Mucosa of descending colon (tissue), 3 donors: Measurements from ENCODE around the gene RNF146. TPM values are rescaled to one million over a fixed set of nuclear protein-coding genes. Genes with fewer than 3 reads are reported as not detected.

Experiments used
- total RNA-seq, 3 donors: library from RNA; stranded (reverse); fragmentation: NEBNext Ultra II Directional in 2 of 3; extraction: Animal tissue kit (Norgen Biotek cat#: 25700) in 2 of 3; gene quantifications; one replicate each; pipeline versions ENCODE4 v1.2.1 to v1.2.4, GENCODE V29; 2021 to 2023
- donor health status: DM: no; HTN: no; CAD: no; lungs with moderate emphysema.
- donor health status: DM: no; HTN: no; CAD: no.
- donor health status: DM: no; HTN: yes; CAD: no.

Gene RNF146
- total RNA-seq, 3 donors from 2014 or later = 25.1 to 48.6 (median 29.5) TPM

Other genes with a start within 250 kb of the RNF146 start
- gene RSPO3, start 148.2 kb upstream of the RNF146 start, total RNA-seq = 10 to 100 TPM in 1 of 3 donors, 1 to 10 TPM in 2; 1.5 to 12.0 (median 9.1) TPM
- gene ECHDC1, start 76.7 kb downstream of the RNF146 start, total RNA-seq = 100 to 1,000 TPM in 2 of 3 donors, 10 to 100 TPM in 1; 78.1 to 104 (median 102) TPM
- 10 to 100 TPM in 1 of 3 donors, 1 to 10 TPM in 2; 1.1 to 25.0 (median 2.4) TPM for gene KIAA0408, start 192.5 kb downstream of the RNF146 start, total RNA-seq